PFSK-1 (cell line): ENCODE measurements around the gene ANKH.

ENCODE experiments used
- POLR2AphosphoS5 ChIP-seq: IDR thresholded peaks from 2 replicates; pipeline ENCODE4 v1.6.1; 2012; ENCODE audit warnings: low read depth, mild to moderate bottlenecking, control low read depth, low read length, moderate library complexity
- TAF1 ChIP-seq: IDR thresholded peaks from 2 replicates; pipeline ENCODE4 v1.6.1; 2012; ENCODE audit warnings: low read length, control low read depth, borderline replicate concordance; ENCODE audit not compliant: insufficient read depth

DNA sequence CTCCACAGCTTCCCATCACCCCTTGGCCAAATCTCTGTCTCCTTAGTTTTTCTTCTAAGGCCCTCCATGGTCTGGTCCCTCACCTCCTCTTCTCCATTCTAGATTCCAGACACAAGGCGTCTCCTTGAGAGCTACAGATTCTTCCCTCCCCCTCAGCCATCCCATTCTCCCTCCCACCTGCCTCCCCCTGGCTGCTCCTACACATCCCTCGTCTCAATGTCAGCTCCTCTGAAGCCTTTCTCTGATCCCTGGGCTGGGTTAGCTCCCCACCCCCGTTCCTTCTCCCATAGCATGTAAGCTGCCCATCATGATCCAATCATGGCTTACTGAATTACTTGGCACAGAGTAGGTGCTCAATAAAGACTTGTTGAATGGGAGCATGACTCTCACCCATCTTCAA lies 69.0 kb downstream of the ANKH start:
- TF ChIP-seq TAF1 (no peak), POLR2AphosphoS5 (no peak)
